Measurements from ENCODE around the gene DYNC1I1.

The DYNC1I1 gene

DNA sequence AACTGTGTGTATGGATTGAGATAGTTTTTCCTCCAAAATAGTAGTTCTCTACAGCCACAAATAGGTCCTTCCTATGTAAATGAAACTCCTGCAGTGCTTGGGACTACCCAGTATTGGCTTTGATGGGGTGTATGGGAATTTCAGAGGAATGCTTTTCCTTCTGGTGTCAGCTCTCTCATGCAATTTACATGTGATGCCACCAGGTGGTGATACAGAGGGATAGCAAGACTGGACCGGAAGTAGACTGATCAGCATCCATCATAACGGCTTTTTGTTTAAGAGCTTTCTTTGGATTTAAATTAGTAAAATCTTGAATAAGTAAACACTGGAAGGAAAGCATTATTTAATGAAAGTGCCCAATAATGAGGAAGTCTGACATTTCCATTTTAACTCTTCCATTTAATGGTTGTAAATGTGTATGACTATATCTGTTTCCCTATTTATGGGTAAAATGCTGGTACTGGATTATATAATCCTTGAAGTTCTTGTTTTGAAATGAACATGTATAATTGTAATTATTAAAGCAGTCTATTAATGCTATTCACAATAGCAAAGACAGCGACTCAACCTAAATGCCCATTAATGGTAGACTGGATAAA, 22.7 kb downstream of the DYNC1I1 start:
- DNase-seq: peak; percentile 61 to 74

GRCh38 chr7:95796617-95797016, 24.3 kb downstream of the DYNC1I1 start:
- DNase-seq: no peak

DNA sequence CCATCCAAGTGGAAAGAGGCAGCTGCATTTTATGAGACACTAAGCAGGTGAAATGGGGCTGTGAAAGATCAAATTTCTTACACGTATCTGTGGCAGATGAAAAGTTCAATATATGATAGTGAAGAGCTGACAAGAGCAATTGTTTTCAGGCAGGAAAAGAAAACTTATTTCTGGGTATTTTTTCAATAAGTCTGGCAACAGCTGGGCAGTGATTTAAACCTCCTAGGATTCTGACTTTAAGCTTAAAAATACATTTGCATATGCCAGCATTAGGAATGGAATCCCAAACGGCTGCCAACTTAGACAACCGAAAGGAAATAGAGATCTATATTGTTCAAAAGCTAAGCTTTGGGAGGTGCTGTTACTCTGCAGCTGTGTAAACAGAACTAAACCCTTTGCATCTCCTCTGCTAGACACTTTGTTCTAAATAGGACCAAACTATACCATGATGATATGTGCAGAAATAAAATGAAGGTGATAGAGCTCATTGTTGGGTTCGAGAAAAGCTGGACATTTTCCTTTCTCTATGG, 26.1 kb downstream of the DYNC1I1 start:
- no peak for DNase-seq

GRCh38 chr7:95800787-95801186, 28.4 kb downstream of the DYNC1I1 start:
- no peak for DNase-seq

GRCh38 chr7:95802270-95802669, 29.9 kb downstream of the DYNC1I1 start:
- DNase-seq: no peak

- DNase-seq: no peak
Measured at GRCh38 chr7:95804052-95804451, 31.7 kb downstream of the DYNC1I1 start.

- DNase-seq: no peak
Measured at GRCh38 chr7:95805909-95806308, 33.6 kb downstream of the DYNC1I1 start.

- no peak for DNase-seq
Measured at GRCh38 chr7:95808396-95808795, 36.0 kb downstream of the DYNC1I1 start.

DNA sequence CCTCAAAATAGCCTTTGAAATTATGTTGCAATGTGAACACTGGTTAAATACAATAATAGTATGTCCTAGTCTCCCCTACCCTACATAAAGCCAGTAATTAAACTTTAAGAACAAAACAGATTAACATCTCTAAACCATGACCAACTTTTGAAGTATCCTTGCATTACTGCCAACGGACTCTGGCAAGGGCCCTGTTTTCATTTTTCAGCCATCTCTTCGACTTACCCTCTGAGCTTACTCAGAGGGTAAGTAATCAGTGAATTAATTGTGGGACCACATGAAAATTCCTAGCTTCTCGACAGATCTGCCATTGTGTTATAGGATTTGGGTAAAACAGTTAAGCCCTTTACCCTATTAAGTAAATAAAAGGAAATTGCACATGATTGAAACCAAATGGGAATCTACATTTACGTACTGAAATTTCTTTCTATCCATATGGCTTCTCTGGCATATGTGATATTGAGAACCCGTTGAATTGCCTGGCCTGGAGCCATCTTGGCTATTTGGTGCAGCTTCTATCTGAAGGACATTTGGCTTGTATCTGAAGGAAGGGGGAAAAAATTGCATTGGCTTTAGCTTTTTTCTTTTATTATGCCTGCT, 39.6 kb downstream of the DYNC1I1 start:
- no peak for DNase-seq

DNA sequence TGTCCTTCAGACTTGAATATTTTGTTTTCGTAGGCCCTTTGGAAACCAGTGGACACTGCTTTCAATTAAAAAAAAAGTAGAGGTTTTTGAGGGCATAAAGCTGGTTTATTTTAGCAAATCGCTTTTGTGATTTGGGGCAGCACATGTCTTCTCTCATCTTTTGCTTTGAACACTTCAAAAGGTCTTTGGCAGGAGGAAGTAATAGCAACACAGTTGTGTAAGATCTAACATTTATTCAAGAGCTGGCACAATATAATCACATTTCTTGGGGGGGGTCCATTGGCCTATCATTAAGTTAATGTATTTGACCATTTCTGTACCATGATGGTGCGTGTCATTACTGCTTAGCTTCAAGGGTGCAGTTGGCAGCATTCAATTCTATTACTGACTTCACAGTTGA, 42.4 kb downstream of the DYNC1I1 start:
- DNase-seq: no peak

DNA sequence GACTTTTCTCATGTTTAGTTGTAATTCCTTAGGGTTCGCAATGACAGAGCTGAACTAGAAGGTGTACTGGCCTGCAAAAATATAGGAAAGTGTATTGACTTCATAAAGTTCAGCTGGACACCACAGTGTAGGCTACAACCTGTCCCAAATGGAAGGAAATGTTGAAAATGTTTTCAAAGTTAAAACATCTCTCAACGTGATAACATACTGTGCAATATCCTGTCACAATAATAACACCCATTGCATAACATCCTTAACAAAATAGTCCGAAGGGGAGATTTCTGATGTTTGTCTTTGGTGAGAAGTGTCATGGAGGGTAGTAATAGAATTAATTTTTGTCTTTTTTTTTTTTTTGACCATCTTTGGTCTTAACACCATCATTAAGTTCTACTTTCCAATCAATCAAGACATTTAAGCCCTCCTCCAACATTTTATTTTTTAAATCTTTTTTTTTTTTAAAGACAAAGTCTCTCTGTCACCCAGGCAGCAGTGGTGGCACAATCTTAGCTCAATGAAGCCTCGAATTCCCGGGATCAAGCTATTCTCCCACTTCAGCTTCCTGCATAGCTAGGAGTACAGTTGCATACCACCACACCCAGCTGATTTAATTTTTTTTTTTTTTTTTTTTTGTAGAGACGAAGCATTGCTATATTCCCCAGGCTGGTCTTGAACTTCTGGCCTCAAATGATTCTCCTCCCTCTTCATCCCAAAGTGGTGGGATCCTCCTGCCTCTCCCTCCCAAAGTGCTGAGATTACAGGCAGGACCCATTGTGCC, 45.7 kb downstream of the DYNC1I1 start:
- no peak for DNase-seq

DNA sequence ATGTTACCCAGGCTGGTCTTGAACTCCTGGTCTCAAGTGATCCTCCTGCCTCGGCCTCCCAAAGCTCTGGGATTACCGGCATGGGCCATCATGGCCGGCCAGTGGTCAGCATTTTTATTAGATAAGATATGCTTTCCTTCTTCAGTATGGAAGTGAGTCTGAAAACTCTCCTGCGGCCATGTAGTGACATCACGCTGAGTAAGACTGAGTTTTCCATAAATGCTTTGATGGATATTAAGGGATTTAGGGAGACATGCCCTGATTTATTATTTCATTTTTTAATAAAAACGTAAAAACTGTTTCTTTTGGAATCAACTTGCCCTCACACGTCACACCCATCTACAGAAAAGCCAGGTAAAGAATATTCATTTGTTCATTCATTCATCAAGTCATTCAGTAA, 48.4 kb downstream of the DYNC1I1 start:
- DNase-seq: no peak

DNA sequence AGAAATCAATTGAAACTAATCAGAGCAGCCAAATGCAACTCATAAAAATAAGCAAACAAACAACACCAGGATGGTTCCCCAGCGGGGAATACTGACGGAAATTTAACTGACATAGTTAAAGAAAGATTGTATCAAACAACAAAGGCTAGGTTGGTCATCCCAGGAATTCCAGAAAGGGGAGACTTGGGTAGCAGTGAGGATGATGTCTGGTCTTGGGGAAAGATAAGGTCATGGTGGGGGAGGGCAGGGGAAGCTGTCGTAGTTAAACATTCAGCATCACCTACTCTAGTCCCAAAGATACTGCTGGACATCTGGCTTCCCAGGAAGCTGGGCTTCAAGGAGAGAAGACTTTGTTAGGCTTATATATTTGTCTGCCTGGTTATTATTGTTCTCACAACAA, 50.4 kb downstream of the DYNC1I1 start:
- no peak for DNase-seq

DNA sequence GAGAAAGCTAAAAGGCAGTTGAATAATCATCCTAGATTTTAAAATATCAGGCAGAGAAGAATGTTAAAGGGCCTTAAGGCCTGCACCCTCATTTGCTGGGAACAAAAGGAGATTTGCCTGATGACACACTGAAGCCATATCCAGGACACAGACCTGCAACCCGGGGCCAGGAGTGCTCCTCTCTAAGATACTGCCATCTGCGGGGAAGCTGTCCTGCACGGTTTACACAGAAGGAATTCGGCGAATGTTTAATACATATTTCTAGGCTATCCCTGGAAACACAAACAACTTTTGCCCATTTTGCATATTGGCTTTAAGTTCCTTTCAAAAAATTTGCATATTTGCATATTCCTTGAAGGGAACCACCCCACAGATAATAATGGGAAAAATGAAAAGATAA, 52.3 kb downstream of the DYNC1I1 start:
- DNase-seq: no peak

- no peak for DNase-seq
Measured at GRCh38 chr7:95828824-95829790, 56.8 kb downstream of the DYNC1I1 start.

- DNase-seq: peak; percentile 35 to 38
Measured at GRCh38 chr7:95840953-95841950, 68.9 kb downstream of the DYNC1I1 start.

GRCh38 chr7:95843286-95843685, 70.9 kb downstream of the DYNC1I1 start:
- peak in 1 of 2 experiments; percentile 1 for DNase-seq

- no peak for DNase-seq
Measured at GRCh38 chr7:95845007-95845406, 72.7 kb downstream of the DYNC1I1 start.

GRCh38 chr7:95847061-95847460, 74.7 kb downstream of the DYNC1I1 start:
- no peak for DNase-seq

GRCh38 chr7:95859429-95859828, 87.1 kb downstream of the DYNC1I1 start:
- DNase-seq: no peak

- DNase-seq: no peak
Measured at GRCh38 chr7:95861041-95861440, 88.7 kb downstream of the DYNC1I1 start.

- DNase-seq: no peak
Measured at GRCh38 chr7:95863623-95864022, 91.3 kb downstream of the DYNC1I1 start.

All from Kasumi-1 (cell line).